Prostate gland (tissue), 2 donors: Measurements from ENCODE around the gene ZMAT2.

Experiments
- CTCF ChIP-seq, 4 experiments: fragments of 200-600 bp in 2 of 4; fragments of 450-650 bp in 2 of 4; sonication (generic) in 2 of 4; IDR thresholded peaks; 1 replicate in 3 of 4; 2 replicates in 1 of 4; pipeline ENCODE4 v1.5.1; 2016 to 2019; ENCODE audit warnings: antibody characterized with exemption in 4 of 4, mild to moderate bottlenecking in 2 of 4, moderate library complexity in 2 of 4
- POLR2A ChIP-seq: fragments of 450-650 bp; IDR thresholded peaks from one replicate; pipeline ENCODE4 v1.6.1; 2016; ENCODE audit warnings: antibody characterized with exemption, mild to moderate bottlenecking
- POLR2AphosphoS5 ChIP-seq: sonication (generic); formaldehyde crosslinking; IDR thresholded peaks from one replicate; pipeline ENCODE4 v1.6.1; 2017; ENCODE audit warnings: antibody characterized with exemption

- TF ChIP-seq CTCF (IDR thresholded peaks at IDR 0.05) (no peak), POLR2A (no peak), POLR2AphosphoS5 (no peak)
Observed at GRCh38 chr5:140753561-140753960, 53.3 kb downstream of the ZMAT2 start.
